Ishikawa (cell line): ENCODE results near the gene PHIP.

Experiments
- CREB1 ChIP-seq: IDR thresholded peaks from 2 replicates; pipeline ENCODE4 v1.6.1; 2012; ENCODE audit warnings: low read depth
- EGR1 ChIP-seq: IDR thresholded peaks from 2 replicates; pipeline ENCODE4 v1.6.1; 2012
- EP300 ChIP-seq: IDR thresholded peaks from 2 replicates; pipeline ENCODE4 v1.6.1; 2012; ENCODE audit warnings: borderline replicate concordance
- REST ChIP-seq: IDR thresholded peaks from 2 replicates; pipeline ENCODE4 v1.6.1; 2012; ENCODE audit warnings: low read depth, mild to moderate bottlenecking
- TEAD4 ChIP-seq: IDR thresholded peaks from 2 replicates; pipeline ENCODE4 v1.6.1; 2012
- YY1 ChIP-seq: IDR thresholded peaks from 2 replicates; pipeline ENCODE4 v1.6.1; 2012; ENCODE audit warnings: low read depth
- ZBTB7A ChIP-seq: IDR thresholded peaks from 2 replicates; pipeline ENCODE4 v1.6.1; 2012; ENCODE audit warnings: low read depth

- no peak for TF ChIP-seq REST
- no peak for TF ChIP-seq YY1
- no peak for TF ChIP-seq TEAD4
- TF ChIP-seq CREB1: no peak
- TF ChIP-seq EGR1: no peak
- no peak for TF ChIP-seq ZBTB7A
- no peak for TF ChIP-seq EP300
Measured at GRCh38 chr6:79119217-79119616, 41.2 kb upstream of the PHIP start.
